Measurements from ENCODE around the gene TOPAZ1. TPM values are rescaled to one million over a fixed set of nuclear protein-coding genes. Genes with fewer than 3 reads are reported as not detected.

TOPAZ1 gene
- total and polyA plus RNA-seq, 2 of the 13 experiments (the other 11 are each of a cell fraction or from before 2014, with no cell fraction given), result not detected

- H3K79me2 ChIP-seq (ENCODE audit: insufficient read depth, low read length), result no peaks in the 10 kb centered on the region
- H3K4me1 ChIP-seq (ENCODE audit: insufficient read depth, low read length), result no peaks in the 10 kb centered on the region
- H3K27me3 ChIP-seq (ENCODE audit: control insufficient read depth in 1 of 2, insufficient read depth in 2 of 2, low read length in 2 of 2), result no peaks in the 10 kb centered on the region; a peak in 1 of 5 replicates
- H4K20me1 ChIP-seq (ENCODE audit: insufficient read depth, low read length), result no peaks in the 10 kb centered on the region
- FAIRE-seq (no peak), ATAC-seq (no peak), DNase-seq (ENCODE audit: low spot score) (no peak)
- POLR2A ChIA-PET, result no interaction called here
- H2AFZ ChIP-seq (ENCODE audit: low read length), result no peak overlapping the region
- no peaks in the 10 kb centered on the region for H3K9me3 ChIP-seq (ENCODE audit: low read length)
- H3K9ac ChIP-seq (ENCODE audit: insufficient read depth, low read depth, low read length), result no peak overlapping the region
- no peaks in the 10 kb centered on the region for H3K36me3 ChIP-seq (replicated peaks in 1 of 2; ENCODE audit: control insufficient read depth in 1 of 2, insufficient read depth in 2 of 2, low read length in 2 of 2)
- TF ChIP-seq CREBL2 (CRISPR knock-in tag; IDR thresholded peaks at IDR 0.05; ENCODE audit: borderline replicate concordance) (no peak), SALL1 (CRISPR knock-in tag; IDR thresholded peaks at IDR 0.05) (no peak), ZBTB1 (CRISPR knock-in tag; IDR thresholded peaks at IDR 0.05; ENCODE audit: borderline replicate concordance) (no peak), NR2C2 (CRISPR knock-in tag; IDR thresholded peaks at IDR 0.05; ENCODE audit: borderline replicate concordance) (no peak), BCL3 (CRISPR knock-in tag; IDR thresholded peaks at IDR 0.05) (no peak), ADNP (CRISPR knock-in tag; IDR thresholded peaks at IDR 0.05) (no peak), ZNF430 (CRISPR knock-in tag; IDR thresholded peaks at IDR 0.05) (no peak), ZGPAT (CRISPR knock-in tag; IDR thresholded peaks at IDR 0.05) (no peak), MAFK (conservative IDR thresholded peaks at IDR 0.05 in 1 of 2, IDR thresholded peaks at IDR 0.05 in 1 of 2; ENCODE audit: low read length in 2 of 2) (no peak), ZNF382 (CRISPR knock-in tag; IDR thresholded peaks at IDR 0.05; ENCODE audit: borderline replicate concordance) (no peak), MLLT10 (CRISPR knock-in tag; IDR thresholded peaks at IDR 0.05) (no peak), ETV5 (CRISPR knock-in tag; IDR thresholded peaks at IDR 0.05; ENCODE audit: borderline replicate concordance) (no peak)
- TF ChIP-seq, protein P1, sequence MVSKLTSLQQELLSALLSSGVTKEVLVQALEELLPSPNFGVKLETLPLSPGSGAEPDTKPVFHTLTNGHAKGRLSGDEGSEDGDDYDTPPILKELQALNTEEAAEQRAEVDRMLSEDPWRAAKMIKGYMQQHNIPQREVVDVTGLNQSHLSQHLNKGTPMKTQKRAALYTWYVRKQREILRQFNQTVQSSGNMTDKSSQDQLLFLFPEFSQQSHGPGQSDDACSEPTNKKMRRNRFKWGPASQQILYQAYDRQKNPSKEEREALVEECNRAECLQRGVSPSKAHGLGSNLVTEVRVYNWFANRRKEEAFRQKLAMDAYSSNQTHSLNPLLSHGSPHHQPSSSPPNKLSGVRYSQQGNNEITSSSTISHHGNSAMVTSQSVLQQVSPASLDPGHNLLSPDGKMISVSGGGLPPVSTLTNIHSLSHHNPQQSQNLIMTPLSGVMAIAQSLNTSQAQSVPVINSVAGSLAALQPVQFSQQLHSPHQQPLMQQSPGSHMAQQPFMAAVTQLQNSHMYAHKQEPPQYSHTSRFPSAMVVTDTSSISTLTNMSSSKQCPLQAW (CRISPR knock-in tag; IDR thresholded peaks at IDR 0.05), result no peak
- TF ChIP-seq, protein P2, sequence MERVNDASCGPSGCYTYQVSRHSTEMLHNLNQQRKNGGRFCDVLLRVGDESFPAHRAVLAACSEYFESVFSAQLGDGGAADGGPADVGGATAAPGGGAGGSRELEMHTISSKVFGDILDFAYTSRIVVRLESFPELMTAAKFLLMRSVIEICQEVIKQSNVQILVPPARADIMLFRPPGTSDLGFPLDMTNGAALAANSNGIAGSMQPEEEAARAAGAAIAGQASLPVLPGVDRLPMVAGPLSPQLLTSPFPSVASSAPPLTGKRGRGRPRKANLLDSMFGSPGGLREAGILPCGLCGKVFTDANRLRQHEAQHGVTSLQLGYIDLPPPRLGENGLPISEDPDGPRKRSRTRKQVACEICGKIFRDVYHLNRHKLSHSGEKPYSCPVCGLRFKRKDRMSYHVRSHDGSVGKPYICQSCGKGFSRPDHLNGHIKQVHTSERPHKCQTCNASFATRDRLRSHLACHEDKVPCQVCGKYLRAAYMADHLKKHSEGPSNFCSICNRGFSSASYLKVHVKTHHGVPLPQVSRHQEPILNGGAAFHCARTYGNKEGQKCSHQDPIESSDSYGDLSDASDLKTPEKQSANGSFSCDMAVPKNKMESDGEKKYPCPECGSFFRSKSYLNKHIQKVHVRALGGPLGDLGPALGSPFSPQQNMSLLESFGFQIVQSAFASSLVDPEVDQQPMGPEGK (CRISPR knock-in tag; IDR thresholded peaks at IDR 0.05), result no peak
- CTCF ChIA-PET (ENCODE audit: low intra/inter-chr PET ratio, low total read pairs), result no interaction called here
- in situ Hi-C loops (cut with HindIII; ENCODE audit: extremely low pct_ligation_motif_present, low pct_unique_long_range_greater_than_20kb) (no loop called here), intact Hi-C loops (cut with micrococcal nuclease; ENCODE audit: unreplicated experiment) (no loop called here)
- no peak overlapping the region for H3K4me3 ChIP-seq (replicated peaks in 1 of 3; ENCODE audit: insufficient read depth in 1 of 3, low read depth in 2 of 3, low read length in 3 of 3)
- WGBS (ENCODE audit: low lambda C conversion rate), result 18% methylated on average over 3 of the region's 3 CpGs
- H3K4me2 ChIP-seq (ENCODE audit: low read depth, low read length), result no peak overlapping the region
- BruUV-seq (replicated peaks), result no TSS peak
- H3K27ac ChIP-seq (ENCODE audit: extremely low read length, insufficient read depth, low read length), result no peak overlapping the region
Observed at GRCh38 chr3:44301746-44302145, 60.1 kb downstream of the TOPAZ1 start.

Data from HepG2 (cell line).